HG02763 (cell line): Measurements from ENCODE around the gene SYNGAP1.
"Not testable (repeated sequence)": the region's sequence is repeated elsewhere in the genome, so short reads cannot be mapped to it uniquely, and the experiment has no call there.

Experiments used
- ATAC-seq: cut with Tn5 transposase; IDR thresholded peaks from one replicate; pipeline ENCODE4 v1.9.1; 2021; ENCODE audit warnings: mild to moderate bottlenecking, moderate library complexity; ENCODE audit not compliant: unreplicated experiment

SYNGAP1 gene

GRCh38 chr6:33399881-33400280 lies 20.0 kb upstream of the SYNGAP1 start:
- not testable (repeated sequence) for ATAC-seq

- ATAC-seq = no peak
Observed at GRCh38 chr6:33404884-33405283, 15.0 kb upstream of the SYNGAP1 start.

DNA sequence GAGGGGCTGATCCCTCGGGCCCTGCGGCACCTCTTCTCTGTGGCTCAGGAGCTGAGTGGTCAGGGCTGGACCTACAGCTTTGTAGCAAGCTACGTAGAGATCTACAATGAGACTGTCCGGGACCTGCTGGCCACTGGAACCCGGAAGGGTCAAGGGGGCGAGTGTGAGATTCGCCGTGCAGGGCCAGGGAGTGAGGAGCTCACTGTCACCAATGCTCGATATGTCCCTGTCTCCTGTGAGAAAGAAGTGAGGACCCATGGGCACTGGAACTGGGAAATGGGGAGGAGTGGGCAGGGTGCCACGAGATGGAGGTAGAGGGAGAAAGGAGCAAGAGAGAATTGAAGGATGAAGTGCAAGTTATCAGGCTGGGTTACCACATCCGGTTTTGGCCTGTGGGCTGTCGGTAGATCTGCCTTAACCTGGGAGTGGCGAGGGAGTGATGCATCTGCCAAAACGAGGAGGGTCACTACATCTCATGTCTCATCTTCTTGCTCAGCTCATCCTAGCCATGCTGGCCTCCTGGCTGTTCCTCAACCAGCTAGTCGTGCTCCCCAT lies 14.4 kb upstream of the SYNGAP1 start:
- ATAC-seq = no peak

GRCh38 chr6:33406126-33406525 lies 13.7 kb upstream of the SYNGAP1 start:
- no peak for ATAC-seq

DNA sequence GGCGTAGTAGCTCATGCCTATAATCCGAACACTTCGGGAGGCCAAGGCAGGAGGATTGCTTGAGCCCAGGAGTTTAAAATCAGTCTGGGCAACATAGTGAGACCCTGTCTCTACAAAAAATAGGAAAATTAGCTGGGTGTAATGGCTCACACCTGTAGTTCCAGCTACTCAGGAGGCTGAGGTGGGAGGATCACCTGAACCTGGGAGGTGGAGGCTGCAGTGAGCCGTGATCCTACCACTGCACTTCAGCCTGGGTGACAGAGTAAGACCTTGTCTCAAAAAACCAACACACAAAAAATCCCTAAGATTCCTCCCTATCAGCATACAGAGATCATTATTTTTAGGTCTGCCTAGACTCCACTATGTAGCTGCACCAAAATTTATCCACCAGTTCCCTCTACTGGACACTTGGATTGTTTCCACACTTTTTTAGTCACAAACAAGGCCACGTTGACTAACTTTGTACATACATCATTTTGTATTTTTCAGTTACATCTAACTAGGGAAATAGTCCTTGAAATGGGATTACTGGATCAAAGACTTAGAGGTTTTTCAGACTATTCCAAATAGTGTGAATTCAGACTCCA lies 12.6 kb upstream of the SYNGAP1 start:
- no peak for ATAC-seq

- ATAC-seq = peak; percentile 80
Observed at GRCh38 chr6:33410050-33410710, 9.7 kb upstream of the SYNGAP1 start.

DNA sequence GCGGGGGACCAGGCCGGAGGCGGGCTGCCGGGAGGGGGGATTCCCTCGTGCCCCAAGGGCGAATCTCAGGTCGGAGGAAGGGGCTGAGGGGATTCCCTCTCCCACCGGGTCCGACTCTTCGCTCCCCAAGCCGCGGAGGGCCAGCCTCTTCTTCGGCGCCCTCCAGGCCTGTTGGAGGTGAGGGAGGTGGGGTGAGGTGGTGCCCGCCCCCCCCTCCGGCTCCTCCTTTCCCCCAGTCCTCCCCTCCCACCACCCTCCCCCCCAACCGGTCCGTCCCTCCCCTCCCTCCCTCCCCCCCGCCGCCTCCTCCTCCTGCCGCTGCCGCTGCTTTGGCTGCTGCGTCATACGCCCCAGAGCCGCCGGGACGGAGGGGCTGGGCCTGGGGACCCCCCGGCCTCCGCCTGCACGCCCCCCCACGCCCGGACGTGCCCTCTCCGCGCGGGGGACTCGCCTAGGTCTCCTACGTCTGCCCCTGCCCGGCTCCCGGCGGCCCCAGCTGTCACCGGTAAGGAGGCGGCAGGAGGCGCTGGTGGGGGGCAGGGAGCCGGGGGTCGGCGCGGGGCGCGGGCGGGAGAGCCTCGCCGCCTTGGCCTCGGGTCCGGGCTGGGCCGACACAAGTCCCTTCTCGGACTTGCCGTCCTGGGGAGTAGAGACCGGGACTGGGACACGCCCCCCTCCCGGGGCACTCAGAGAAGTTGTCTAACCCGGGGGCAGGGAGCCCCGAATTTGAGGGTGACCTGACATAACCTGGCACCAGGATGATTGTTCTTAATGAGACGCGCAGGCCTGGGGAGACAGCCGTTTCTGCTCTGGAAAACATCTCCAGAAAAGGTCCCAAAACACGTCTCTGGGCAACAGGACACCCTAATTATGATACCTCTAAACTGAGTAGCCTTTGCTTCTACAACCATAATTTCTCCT lies 8.9 kb upstream of the SYNGAP1 start, which contains the start of gene PHF1:
Gene PHF1 (plus strand): TSS at position 304 of the 921 bp plus-strand sequence. CDS start 1,250 bp downstream, outside the sequence.
- peak; percentile 25 for ATAC-seq

DNA sequence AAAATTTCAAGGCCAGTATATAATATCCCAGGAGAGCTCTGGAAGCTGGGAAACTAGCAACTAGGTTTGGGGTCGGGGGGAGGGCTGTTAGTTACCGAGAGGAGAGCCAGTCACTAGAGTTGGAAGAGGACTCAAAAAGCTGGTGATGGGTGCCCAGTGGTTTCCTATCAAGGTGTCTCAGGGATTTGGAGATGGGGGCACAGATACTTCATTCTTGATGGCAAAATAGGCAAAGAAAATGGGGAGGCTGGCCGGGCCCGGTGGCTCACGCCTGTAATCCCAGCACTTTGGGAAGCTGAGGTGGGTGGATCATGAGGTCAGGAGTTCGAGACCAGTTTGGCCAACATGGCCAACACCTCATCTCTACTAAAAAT lies 8.2 kb upstream of the SYNGAP1 start:
- no peak for ATAC-seq

- ATAC-seq = no peak
Observed at GRCh38 chr6:33412140-33413009, 7.5 kb upstream of the SYNGAP1 start.

DNA sequence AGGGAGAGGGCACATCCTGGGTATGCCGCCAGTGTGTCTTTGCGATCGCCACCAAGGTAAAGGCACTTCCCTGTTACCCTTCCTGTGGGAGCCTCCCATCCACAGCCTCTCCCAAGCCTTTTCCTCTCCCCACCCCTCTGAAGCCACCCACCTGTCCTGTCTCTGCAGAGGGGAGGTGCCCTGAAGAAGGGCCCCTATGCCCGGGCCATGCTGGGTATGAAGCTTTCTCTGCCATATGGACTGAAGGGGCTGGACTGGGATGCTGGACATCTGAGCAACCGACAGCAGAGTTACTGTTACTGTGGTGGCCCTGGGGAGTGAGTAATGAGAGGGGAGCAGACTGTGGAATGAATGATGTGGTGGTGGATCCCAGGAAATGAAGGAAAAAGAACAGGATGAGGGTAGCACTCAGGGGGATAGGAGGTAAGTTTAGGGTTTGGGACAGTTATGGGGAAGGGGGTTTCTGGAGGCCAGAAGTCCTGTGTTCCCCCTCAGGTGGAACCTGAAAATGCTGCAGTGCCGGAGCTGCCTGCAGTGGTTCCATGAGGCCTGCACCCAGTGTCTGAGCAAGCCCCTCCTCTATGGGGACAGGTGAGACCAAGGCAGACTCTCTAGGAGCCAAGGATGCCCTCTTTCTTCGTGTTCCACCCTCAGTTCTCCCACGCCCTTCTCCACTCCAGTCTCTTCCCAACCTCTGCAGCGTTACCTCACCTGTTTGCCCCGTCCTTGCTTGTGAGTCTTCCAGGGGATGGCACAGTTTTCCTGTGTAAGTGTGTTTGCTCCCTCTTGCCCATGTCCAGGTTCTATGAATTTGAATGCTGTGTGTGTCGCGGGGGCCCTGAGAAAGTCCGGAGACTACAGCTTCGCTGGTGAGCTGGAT lies 6.4 kb upstream of the SYNGAP1 start:
- ATAC-seq = no peak

- no peak for ATAC-seq
Observed at GRCh38 chr6:33414592-33415271, 5.1 kb upstream of the SYNGAP1 start.

- ATAC-seq = no peak
Observed at GRCh38 chr6:33415831-33416230, 4.0 kb upstream of the SYNGAP1 start.

GRCh38 chr6:33416386-33417127 lies 3.3 kb upstream of the SYNGAP1 start:
- ATAC-seq = no peak

DNA sequence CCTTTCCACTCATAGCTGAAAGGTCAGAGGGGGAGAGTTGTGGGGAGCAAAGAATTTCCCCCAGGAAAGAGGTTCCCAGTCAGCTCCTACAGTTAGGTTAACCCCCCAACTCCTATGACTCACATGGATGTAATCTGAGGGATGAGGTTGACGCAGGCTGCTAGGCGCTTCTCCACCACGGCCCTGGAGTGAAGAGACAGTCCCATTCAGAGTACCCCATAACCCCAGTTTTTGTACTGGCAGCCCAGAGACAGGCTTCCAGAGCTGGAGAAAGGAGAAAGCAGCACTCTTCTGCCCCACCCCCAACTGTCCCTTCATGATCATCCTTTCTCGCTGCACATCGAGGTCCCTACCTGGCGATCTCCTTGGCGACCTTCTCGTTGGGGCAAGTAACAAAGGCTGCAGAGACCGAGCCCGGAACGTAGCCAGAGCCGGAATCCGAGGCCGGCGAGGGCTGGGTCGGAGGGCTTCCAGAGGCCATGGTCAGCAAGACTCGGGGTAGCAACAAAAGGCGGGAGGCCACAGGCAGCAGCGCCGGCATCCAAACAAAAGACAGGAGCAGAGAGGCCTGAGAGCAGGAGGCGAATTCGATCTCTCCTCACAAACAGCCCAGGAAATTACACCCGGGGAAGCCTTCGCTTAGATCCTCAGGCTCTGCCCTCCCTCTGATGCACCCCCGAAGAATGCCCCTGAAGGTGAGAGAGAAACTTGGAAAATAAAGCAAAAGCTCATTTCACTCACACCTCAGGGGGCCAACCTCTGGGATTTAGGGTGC lies 2.5 kb upstream of the SYNGAP1 start:
- no peak for ATAC-seq

- ATAC-seq = peak; percentile 81
Observed at GRCh38 chr6:33417903-33418689, 1.8 kb upstream of the SYNGAP1 start, which contains the start of gene CUTA. TSS of gene CUTA (minus strand) at chr6:33418107. CDS start at chr6:33418000, 107 bp downstream.

GRCh38 chr6:33418690-33419291 lies 1.1 kb upstream of the SYNGAP1 start:
- no peak for ATAC-seq
